Midbrain (tissue), 1 donor: ENCODE measurements around the gene CENPX.
A peak's percentile ranks its signal among the peaks of the same experiment; 100 is the strongest.

Experiments used
- DNase-seq: peaks from one replicate; lab custom pipeline; 2025; lab: John Stamatoyannopoulos, UW

The CENPX gene

DNA sequence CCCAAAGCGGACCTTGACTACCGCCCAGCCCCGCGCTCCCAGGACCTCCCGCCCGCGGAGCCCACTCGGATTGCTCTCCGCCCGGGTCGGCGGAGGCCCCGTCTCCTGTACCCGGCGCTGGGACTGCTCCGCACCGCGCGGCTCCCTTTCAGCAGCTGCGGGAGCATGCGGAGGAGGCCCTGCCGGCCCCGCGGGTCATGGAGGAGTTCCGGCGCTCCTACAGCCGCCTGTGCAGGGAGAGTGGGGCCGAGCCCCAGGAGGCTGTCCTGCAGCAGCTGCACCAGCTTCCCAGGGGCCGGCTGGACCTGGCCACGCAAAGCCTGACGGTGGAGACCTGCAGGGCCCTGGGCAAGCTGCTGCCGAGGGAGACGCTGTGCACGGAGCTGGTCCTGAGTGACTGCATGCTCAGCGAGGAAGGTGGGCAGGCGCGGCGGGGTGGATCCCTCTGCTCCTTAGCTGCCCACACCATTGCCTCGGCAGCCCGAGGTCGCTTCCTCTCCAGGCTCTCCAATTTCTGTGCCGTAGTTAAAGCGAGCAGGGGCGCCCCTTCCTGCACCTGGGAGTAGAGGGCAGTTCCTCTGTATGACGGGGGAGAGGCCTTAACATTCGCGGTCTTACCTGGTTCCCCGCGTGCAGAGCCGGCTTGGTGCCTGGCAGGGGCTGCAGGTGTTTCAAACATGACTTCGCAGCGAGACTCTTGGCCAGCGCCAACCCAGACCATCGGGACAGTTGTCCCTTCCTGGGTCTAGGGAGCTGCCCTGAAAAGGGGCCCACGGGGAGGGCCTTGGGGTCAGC lies 966 bp upstream of the CENPX start:
- no peak for DNase-seq

DNA sequence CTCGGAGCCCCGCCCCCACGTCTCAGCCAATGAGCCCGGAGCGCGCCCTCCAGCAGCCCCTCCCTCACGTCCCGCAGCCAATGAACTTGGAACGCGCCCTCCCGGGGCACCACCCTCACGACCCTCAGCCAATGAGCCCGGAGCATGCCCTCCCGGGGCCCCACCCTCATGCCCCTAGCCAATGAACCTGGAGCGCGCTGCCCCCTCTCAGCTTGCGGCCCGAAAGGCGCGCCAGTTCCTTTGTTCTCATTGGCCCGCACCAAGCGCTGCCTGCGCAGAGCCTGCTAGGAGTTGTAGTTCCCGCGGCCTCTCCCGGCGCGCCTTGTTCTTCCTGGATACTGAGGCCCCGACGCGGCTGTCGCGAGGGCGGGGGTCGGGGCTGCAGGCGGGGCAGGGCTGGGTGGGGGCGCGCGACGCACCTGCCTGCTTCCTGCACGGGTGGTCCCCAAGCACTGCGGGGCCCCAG lies 336 bp upstream of the CENPX start, which contains the start of gene LRRC45:
Gene LRRC45 (plus strand): TSS at position 325 of the 466 bp plus-strand sequence. CDS start 339 bp downstream, outside the sequence.
- DNase-seq, result peak; percentile 100

DNA sequence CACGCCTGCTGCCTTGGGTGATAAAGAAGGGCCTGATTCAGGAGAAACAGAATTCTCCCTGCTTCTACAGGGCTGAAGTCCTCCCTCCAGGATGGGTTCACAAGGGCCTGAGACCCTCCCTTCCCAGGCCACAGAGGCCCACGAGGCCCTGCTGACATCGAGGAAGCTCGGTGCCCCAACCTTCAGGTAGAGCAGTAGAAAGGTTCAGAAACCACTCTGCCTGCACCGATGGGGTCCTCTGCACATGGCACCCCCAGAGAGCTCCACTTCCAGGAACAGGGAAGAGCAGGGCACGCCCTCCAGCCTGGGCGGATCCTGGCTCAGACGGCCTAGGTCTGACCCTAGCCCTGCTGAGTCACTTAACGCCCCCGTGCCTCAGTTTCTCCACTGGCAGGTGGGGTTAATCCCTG lies 773 bp downstream of the CENPX start:
- no peak for DNase-seq

DNA sequence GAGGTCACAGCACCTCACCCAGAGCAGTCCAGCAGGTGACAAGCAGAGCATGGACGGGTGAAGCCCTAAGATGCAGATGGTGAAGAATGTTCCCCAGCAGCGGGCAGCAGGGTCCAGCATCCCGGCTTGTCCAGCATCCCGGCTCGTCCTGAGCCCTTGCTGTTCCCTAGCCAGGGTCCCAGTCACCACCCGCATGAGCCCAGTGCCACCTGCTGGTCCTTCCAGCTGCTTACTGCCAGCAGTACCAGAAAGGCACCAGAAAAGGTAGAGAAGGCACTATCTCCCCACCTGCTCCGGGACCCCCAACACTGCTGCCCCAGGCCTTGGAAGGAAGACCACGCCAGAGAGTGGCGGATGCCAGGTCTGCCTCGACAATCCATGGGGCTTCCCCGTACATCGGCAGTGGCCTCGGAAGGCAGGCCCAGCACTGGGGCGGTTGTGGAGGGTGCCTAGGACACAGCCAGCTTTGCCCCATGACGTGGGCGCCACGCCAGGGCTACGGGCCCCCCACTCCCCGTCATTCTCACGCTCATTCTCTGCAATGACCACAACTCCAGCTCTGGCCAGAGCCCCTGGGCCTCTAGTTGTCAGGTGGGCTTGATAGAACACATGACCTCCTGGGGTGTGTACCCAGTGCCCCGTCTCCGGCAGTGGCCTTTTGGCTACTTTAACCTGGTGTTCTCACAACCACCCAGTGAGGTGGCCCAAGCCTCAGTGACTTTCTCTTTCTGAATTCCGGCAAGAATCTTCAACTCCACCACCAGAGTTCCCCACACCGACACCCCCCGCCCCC lies 1.4 kb downstream of the CENPX start:
- DNase-seq, result peak; percentile 74

DNA sequence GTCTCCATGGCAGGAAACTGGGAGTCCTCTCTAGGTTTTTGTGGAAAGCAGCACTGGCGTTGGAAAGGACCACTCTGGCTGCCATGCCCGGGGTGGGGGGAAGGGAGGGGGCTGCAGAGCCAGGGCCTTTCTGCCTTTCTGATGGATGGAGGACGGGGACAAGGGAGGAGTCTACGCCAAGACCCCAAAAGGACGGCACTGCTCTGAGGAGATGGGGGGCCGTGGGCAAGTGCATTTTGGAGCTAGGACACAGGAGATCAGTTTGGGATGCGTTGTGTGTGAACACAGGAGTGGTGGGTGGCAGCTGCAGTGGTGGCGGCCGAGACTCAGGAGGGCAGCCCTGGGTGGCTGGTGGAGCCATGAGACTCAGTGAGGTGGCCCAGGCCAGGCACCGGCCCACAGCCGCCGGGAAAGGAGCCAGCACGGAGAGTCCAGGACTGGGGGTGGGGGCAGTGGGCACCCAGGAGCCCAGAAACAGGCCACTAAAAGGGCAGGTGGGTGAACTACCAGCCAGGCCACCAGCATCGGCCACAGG lies 2.0 kb downstream of the CENPX start:
- DNase-seq, result no peak

DNA sequence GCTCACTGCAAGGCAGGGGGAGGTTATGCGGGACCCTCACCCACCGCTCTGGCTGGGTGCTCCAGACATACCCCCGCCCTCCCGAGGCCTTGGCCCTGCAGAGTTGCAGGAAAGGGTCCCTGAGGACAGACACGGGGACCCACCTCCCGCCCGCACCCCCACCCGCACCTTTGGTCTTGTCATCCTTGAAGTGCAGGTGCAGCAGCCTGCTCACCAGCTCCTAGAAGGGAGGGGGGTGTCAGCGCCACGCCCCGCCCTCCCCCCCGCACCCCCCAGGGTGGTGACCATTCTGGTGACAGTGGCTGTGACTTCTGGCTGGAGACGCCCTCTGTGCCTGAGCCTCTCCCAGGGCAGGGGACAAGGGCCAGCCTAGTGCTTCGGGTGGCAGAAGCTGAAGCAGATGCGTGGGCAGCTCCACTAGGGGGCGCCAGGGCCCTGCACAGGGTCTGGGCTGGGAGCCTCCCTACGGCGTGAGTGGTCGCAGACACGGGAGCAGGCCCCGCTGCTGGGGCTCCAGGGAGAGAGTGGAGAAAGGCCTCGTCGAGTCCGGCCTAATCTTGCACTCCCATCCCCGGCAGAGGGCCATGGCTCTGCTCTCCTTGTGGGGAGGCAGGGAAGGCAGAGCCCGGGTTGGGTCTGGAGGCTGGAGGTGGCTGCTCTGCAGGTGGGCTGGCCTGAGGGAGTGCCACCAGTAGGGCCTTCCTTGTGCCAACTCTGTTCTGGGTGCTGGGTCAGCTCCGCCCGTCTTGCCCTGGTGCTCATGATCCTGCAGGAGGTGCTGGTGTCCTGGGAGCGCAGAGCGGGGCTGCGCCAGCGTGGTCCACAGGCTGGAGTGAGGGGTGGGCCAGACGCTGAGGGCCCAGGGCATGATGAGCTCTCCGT lies 2.7 kb downstream of the CENPX start:
- no peak for DNase-seq

DNA sequence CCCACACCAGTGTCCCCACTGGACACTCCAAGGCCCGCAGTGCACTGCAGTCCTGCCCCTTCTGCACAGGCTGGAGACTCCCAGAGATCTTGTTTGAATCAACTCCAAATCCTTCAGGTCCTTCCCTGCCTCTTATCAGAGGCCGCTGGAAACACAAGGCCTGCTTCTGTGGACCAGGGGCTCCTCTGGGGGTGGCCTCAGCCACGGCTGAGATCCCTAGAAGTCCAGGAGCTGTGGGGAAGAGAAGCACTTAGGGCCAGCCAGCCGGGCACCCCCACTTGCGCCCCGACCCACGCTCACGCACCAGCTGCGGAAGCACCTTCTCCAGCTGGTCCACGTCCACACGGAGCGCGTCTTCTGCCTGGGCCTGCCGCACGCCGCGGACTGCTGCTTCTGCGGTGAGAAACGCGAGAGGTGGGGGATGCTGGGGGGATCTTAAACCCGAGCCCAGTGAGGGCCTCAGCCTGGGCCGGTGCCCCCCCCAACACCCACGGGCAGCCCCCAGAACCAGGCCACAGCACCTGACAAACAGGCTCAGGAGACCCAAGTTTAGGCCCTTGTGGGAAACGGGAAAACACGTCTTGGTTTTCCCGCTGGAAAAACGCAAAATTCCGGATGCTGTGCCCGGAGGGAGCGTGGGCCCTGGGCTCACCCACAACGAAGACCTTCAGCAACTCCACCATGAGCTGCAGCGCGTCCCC lies 3.5 kb downstream of the CENPX start:
- no peak for DNase-seq

DNA sequence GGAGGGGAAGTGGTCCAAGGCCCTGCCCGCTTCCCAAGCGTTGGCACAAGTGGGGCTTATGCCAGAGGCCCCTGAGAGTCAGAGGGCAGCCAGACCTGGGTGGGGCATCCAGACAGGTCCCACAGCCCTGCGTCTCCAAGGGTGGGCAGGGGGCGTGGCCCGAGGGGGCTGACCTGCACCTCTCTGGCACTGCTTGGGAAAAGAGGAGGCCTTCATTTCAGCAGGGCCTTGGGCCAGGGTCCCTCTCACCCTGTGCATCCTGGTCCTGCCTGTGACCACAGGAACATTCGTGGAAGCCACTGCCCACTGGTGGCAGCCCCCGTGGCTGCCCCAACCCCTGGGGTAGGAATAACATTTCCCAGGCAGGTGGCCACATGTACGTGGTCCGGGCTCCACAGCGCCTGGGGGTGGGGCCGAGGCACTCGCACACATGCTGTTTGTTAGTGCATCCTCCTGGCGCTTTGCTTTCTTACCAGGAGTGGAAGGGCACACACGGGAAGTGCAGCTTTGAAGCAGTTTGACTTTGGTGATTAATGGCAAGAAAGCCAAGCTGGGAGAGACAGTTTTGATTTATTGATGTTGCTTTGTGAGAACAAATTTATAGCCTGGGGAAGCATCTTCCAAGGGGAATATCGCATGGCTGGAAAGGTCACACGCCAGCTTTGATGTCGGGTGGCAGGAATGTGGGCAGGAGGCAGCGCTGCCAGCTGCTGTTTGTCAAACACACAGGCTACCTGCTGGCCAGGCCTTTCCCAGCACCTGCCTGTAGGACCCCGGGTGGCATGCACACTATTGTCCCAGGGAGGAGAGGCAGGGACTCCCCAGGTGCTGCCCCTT lies 4.3 kb downstream of the CENPX start:
- DNase-seq, result no peak

DNA sequence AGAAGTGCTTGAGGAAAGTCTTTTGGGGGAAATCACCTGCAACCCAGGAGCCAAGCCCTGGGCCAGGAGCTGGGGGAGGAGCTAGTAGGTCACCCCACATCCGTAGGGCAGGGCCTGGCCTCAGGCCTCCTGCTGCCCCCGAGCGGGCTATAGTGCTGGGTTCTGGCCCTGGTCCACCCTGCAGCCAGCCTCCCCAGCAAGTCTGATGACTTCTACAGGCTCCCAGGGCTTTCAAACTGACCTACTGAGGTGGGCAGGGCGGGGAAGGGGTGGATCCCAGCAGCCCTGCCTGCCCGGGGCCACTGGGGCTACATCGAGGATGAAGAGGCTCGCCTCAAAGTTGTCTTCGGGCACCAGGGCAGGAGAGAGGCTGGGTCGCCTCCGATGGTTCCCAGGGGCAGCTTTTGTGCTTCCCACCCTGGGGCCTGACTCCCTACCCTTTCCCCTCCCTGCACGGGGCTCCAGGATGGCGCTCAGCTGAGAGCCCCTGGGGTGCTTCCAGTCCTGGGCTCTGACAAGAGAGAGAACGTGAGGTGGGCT lies 5.0 kb downstream of the CENPX start:
- no peak for DNase-seq

DNA sequence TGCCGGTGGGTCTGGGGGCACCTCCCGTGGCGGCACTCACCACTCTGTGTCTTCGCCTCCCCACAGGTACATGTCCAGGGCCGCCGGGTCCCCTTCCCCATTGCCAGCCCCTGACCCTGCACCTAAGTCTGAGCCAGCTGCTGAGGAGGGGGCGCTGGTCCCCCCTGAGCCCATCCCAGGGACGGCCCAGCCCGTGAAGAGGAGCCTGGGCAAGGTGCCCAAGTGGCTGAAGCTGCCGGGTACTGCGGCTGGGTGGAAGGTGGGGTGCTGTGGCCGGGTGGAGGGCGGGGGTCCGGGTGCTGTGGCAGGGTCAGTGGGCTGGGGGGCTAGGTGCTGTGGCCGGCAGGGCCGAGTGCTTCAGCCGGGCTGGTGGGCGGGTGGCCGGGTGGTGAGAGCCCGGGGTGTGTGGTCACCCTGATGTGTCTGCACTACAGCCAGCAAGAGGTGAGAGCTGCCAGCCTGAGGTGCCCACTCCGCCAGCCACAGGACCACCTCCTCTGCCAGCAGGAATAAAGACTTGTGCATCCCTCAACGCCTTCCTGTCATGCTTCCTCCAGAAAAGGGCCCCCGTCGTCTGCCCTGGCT lies 5.7 kb downstream of the CENPX start:
- DNase-seq, result no peak

DNA sequence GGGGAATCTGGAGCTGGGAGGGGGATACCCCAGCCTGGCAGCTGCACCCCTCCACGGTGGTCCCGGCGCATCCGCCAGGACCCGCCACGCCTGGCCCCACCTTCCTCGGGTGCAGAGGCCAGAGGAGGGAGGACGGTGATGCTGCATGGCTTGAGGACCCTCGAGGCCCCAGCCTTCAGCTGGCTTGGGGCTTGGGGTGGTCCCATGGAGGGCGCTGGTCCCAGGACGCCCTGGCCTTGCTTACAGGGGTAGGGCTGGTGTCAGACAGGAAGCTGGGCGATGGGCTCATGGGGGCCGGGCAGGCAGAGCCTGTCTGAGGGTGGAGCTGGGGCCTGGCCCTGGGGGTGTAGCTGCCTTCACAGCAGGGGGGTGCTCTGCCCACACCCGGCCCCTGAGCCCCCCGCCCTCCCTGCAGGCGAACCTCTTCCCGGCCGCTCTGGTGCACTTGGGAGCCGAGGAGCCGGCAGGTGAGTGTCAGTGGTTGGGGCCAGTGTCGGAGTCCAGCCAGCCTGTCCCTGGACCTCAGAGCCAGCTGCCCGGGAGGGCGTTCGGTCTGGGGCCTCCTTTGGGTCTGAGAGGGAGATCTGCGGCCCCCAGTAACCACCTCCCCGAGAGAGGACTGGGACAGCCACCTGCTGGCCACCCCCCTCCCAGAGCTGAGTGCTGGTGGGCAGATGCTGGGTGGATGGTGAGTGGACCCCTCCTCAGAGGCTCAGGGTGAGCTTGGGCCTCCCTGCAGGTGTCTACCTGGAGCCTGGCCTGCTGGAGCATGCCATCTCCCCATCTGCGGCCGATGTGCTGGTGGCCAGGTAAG lies 6.4 kb downstream of the CENPX start:
- no peak for DNase-seq

DNA sequence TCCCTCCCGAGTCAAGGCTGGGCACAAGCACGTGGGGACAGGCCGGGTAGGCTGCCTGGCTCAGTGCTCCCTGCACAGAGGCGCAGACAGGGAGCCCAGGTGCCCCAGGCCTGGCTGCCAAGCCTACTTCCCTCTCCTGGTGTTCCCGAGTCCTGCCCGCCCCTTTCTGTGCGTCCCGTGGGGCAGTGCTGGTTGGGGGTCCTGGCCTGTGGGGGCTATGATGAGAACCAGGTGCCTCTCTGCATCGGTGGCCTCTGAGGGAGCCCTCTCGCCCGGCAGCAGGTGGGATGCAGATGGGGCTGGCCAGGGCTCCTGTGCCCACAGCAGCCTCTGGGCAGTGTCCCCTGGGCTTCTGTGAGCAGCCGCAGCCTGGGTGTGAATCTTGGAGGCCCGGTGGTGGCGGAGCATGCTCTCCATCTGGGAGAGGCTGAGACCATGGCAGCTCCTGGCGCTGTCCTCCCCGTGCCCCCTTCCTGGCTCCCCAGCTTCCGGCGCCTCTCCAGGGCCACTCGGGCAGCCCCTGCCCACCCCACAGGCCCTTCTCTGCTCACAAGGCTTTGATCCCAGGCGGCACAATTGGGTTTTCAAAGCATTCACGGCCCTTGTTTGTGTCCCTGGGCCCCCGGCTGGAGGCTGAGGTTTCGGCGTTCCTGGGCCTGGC lies 7.2 kb downstream of the CENPX start:
- DNase-seq, result no peak

DNA sequence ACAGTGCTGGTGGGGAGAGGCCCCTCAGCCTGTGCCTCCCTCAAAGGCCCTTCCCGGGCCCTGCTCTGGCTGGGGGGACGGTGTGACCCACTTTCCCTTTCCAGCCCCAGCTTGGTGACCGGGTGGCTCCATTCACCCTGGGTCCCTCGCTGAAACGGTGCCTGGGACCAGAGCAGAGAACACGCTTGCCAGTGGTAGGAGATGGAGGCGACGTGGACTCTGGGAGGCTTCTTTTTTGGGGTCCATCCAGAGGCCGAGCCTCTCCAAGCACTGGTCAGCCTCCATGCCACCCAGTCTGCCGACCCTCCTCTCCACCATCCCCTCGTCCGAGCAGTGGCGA lies 7.7 kb downstream of the CENPX start:
- DNase-seq, result no peak

DNA sequence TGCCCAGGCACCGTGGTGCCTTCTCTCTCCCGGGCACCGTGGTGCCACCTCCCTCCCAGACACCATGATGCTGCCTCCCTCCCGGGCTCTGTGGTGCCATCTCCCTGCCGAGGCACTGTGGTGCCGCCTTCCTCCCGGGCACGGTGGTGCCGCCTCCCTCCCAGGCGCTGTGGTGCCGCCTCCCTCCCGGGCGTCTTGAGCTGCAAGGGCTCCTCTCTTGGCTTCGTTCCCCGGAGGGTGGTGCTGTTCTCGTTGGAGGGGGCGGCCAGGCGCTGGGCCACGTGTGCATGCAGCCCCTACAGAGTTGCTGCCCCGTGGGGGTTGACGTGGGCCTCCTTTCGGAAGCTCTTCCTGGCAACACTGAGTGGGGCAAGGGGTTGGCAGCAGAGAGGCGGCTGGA lies 8.2 kb downstream of the CENPX start:
- no peak for DNase-seq

DNA sequence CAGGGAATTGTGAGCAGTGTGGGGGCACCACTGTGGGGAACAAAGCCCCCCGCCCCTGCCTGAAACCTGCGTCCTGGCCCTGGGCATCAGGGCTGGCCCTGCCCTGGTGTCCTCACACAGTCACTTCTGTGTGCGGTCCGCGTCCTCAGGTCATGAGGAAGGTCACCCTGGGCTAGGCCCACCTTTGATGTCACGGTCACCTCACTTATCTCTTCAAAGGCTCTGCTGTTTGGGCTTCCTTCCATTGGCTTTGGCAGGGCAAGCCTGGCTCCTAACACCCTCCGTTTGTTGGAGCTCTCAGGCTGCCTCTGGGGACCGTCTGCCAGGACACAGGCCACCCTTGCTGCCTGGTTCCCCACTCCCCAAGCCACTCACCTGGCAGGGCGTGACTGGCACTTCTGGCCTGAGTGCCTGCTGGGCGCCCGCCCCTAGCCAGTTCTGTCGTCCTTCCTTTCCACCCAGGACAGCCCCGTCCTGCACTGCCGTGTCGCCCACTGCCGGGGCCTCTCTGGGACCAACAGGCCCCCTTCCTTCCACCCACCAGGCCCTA lies 8.8 kb downstream of the CENPX start:
- DNase-seq, result no peak

DNA sequence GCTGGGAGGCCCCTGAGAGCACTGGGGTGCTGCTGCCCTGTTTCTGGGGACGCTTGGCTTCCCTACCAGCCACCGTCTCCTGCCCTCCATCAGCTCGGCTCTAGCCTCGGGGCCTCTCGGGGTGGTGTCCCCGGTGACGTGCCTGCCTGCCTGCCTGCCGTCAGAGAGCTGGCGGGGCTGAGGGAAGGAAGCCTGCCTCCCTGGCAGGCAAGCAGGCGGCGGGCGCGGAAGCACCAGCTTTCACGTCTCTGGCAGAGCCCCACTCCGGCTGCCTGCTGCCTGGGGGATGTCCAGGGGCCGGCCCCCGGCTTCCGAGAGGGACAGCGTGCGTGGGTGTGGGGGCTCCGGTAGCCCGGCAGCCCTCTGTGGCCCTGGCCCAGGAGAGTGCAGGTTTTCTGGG lies 9.3 kb downstream of the CENPX start:
- DNase-seq, result no peak

DNA sequence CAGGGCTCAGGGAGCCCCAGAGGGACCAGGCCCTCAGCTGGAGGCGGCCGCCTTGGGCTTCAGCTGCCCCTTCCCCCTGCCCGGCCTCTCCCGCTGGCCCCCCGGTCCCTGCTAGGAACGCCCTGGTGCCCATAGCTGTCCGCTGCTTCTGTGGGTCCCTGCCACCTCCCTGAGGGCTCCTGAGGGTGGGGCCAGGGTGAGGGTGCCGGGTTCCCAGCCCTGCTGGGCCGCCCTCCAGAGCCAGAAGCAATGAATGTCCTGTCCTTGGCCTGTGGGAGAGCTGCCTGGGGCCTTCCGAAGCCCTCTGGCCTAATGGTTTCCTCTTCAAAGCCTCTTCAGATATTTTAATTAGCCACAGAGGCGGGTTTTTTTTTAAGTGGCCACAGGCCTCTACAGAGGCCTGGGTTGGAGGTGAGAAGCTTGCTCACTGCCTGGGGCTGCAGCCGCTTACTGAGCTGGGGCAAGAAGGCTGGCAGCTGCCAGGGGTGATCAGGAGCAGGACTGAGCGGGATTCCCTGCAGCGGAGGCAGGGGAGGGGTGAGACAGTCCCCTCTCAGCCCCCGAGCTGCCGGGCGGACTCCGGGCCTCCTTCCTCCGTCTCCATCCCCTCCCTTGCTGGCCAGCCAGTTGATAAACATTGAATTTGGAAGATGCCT lies 9.9 kb downstream of the CENPX start:
- DNase-seq, result no peak

DNA sequence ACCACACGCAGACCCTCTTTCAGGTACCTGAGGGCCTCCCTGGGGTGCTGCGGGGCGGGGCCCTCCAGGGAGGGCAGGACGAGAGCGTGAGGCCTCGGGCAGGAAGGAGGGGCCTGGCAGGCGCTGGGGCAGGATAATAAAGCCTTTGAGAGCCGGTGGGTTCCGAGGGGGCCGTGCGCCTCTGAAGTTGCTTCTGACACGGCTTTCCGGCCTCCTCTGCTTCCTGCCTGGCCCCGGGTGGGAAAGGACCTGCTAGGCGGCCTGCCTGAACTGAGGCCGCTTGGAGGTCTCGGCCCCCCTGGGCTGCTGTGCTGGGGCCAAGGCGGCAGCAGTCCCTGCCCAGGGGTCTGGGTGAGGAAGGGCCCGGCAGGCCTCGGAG lies 10.4 kb downstream of the CENPX start:
- DNase-seq, result no peak
